Measurements from ENCODE around the gene GLI3.

DNA sequence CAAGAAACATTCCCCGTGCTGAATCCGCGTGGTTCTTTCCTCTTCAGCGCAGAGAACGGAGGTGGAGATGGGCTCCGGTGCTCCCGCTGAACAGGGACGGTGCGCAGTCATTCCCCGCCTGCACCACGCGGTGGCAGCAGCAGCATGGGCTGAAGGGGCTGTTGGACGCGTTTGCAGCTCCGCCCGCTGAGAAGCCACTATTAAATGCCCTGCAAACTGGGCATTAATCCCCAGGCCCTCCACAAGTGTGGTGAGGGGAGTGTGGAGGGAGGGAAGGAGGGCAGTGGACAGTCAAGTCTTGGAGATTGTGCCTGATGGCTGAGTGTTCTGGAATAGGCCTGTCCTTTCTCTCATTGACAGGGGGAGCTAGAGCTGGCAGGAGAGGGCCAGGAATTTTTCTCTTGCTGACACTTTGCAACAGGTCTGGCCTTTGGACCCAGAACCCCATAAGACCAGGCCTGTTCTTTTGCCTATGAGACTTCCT lies 293.9 kb downstream of the GLI3 start:
- TF ChIP-seq POLR2A (IDR thresholded peaks at IDR 0.05), result no peak
- TF ChIP-seq, protein P1, sequence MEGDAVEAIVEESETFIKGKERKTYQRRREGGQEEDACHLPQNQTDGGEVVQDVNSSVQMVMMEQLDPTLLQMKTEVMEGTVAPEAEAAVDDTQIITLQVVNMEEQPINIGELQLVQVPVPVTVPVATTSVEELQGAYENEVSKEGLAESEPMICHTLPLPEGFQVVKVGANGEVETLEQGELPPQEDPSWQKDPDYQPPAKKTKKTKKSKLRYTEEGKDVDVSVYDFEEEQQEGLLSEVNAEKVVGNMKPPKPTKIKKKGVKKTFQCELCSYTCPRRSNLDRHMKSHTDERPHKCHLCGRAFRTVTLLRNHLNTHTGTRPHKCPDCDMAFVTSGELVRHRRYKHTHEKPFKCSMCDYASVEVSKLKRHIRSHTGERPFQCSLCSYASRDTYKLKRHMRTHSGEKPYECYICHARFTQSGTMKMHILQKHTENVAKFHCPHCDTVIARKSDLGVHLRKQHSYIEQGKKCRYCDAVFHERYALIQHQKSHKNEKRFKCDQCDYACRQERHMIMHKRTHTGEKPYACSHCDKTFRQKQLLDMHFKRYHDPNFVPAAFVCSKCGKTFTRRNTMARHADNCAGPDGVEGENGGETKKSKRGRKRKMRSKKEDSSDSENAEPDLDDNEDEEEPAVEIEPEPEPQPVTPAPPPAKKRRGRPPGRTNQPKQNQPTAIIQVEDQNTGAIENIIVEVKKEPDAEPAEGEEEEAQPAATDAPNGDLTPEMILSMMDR (IDR thresholded peaks at IDR 0.05), result peak; percentile 92 to 96 (median 94)
- no peak for TF ChIP-seq EP300 (IDR thresholded peaks at IDR 0.05)

Measured in tibial nerve (tissue), 4 donors.